Measurements from ENCODE around the gene ONECUT2. TPM values are rescaled to one million over a fixed set of nuclear protein-coding genes. Genes with fewer than 3 reads are reported as not detected.

The ONECUT2 gene
- total and polyA plus RNA-seq, 9 of the 15 experiments (the other 6 are each of a cell fraction or from before 2014, with no cell fraction given) = 0.27 to 2.5 (median 0.83) TPM

GRCh38 chr18:57441071-57441794, 6.1 kb downstream of the ONECUT2 start:
- in situ Hi-C loops (cut with MboI) = no loop called here

More at GRCh38 chr18:57441071-57441794, 6.1 kb downstream of the ONECUT2 start:
- Histone ChIP-seq H2AFZ (ENCODE audit: low read depth, low read length) (no peak overlapping the region), H3K27ac (ENCODE audit: extremely low read depth, low read depth, low read length) (no peak overlapping the region), H3K27me3 (ENCODE audit: control insufficient read depth in 2 of 2, insufficient read depth in 2 of 2, low read length in 2 of 2) (no peaks in the 10 kb centered on the region), H3K4me2 (ENCODE audit: insufficient read depth, low read length) (no peak overlapping the region), H3K4me1 (replicated peaks in 1 of 2; ENCODE audit: control insufficient read depth in 2 of 2, insufficient read depth in 2 of 2, low read length in 2 of 2) (peaks cover 4 to 19% of the 10 kb centered on the region in 2 experiments; a peak in 4 of 5 replicates), H3K9ac (ENCODE audit: insufficient read depth in 1 of 2, low read depth in 2 of 2, low read length in 2 of 2) (no peak overlapping the region), H3K9me3 (replicated peaks; ENCODE audit: control insufficient read depth, insufficient read depth, low read depth, low read length) (no peaks in the 10 kb centered on the region), H4K20me1 (replicated peaks; ENCODE audit: control insufficient read depth, insufficient read depth, low read length) (peaks cover 4% of the 10 kb centered on the region; the same call in 1 of the 2 replicates), H3K9me1 (ENCODE audit: control insufficient read depth, insufficient read depth, low read length) (no peaks in the 10 kb centered on the region), H3K79me2 (ENCODE audit: control insufficient read depth, insufficient read depth, low read length) (no peaks in the 10 kb centered on the region), H3K4me3 (no peak overlapping the region), H3K36me3 (ENCODE audit: control insufficient read depth, insufficient read depth, low read length) (no peaks in the 10 kb centered on the region)
- intact Hi-C loops (cut with micrococcal nuclease) = loop anchor here (10.0 kb wide), 1 partner anchor 576 kb away; no protein-coding TSS in a partner anchor
- CTCF ChIA-PET (ENCODE audit: low intra/inter-chr PET ratio) = no interaction called here
- no TSS peak for BruUV-seq (replicated peaks)
- POLR2A ChIA-PET = interaction anchor here (1.0 kb wide), 1 partner anchor 15 kb away, joined by 3 read pairs; no protein-coding TSS in a partner anchor
- no peak for TF ChIP-seq SAFB (IDR thresholded peaks at IDR 0.05; ENCODE audit: borderline replicate concordance, low read depth, low read length)
- TF ChIP-seq HBP1 (CRISPR knock-in tag; IDR thresholded peaks at IDR 0.05) = no peak
- TF ChIP-seq HDAC6 (IDR thresholded peaks at IDR 0.05; ENCODE audit: low read depth, low read length) = no peak
- no peak for TF ChIP-seq NFYB (IDR thresholded peaks at IDR 0.05; ENCODE audit: extremely low read depth, insufficient read length)
- TF ChIP-seq ZNF134 (CRISPR knock-in tag; conservative IDR thresholded peaks at IDR 0.05) = no peak
- no peak for TF ChIP-seq GATAD2A (IDR thresholded peaks at IDR 0.05)
- no peak for TF ChIP-seq HDAC2 (IDR thresholded peaks at IDR 0.05)
- TF ChIP-seq ESRRB (CRISPR knock-in tag; IDR thresholded peaks at IDR 0.05; ENCODE audit: borderline replicate concordance) = no peak
- no peak for TF ChIP-seq ZNF407 (IDR thresholded peaks at IDR 0.05; ENCODE audit: low read depth)
- TF ChIP-seq ZNF384 (IDR thresholded peaks at IDR 0.05; ENCODE audit: low read depth, low read length) = no peak
- TF ChIP-seq IRF2 (CRISPR knock-in tag; IDR thresholded peaks at IDR 0.05) = no peak
- ATAC-seq = no peak
- no peak for DNase-seq (ENCODE audit: extremely low read depth in 1 of 4, low spot score in 3 of 4)
- FAIRE-seq = no peak
- 92% methylated on average over 11 of the region's 54 CpGs for WGBS (ENCODE audit: insufficient coverage, low coverage, missing lambda C conversion rate)
